HG03196 (cell line): Measurements from ENCODE around the gene DNMT3A.

Source experiments
- ATAC-seq: cut with Tn5 transposase; IDR thresholded peaks from one replicate; pipeline ENCODE4 v1.9.1; 2021; ENCODE audit not compliant: unreplicated experiment

Gene DNMT3A

GRCh38 chr2:25341753-25342371 lies at the start of gene DNMT3A:
TSS of gene DNMT3A (minus strand) at chr2:25341925. CDS start at chr2:25313984, 27,941 bp downstream.
- ATAC-seq, result peak; percentile 26

GRCh38 chr2:25389161-25389560 lies 47.4 kb upstream of the DNMT3A start:
- no peak for ATAC-seq

- no peak for ATAC-seq
Observed at GRCh38 chr2:25388491-25388890, 46.8 kb upstream of the DNMT3A start.

- no peak for ATAC-seq
Observed at GRCh38 chr2:25387876-25388449, 46.2 kb upstream of the DNMT3A start.

GRCh38 chr2:25386971-25387875 lies 45.5 kb upstream of the DNMT3A start:
- no peak for ATAC-seq

GRCh38 chr2:25385910-25386309 lies 44.2 kb upstream of the DNMT3A start:
- ATAC-seq, result no peak

- no peak for ATAC-seq
Observed at GRCh38 chr2:25383806-25384205, 42.1 kb upstream of the DNMT3A start.

GRCh38 chr2:25381502-25381901 lies 39.8 kb upstream of the DNMT3A start:
- no peak for ATAC-seq

GRCh38 chr2:25380586-25381375 lies 39.1 kb upstream of the DNMT3A start:
- no peak for ATAC-seq

GRCh38 chr2:25380023-25380422 lies 38.3 kb upstream of the DNMT3A start:
- ATAC-seq, result no peak

- ATAC-seq, result no peak
Observed at GRCh38 chr2:25379535-25379934, 37.8 kb upstream of the DNMT3A start.

- no peak for ATAC-seq
Observed at GRCh38 chr2:25378731-25379490, 37.2 kb upstream of the DNMT3A start.

GRCh38 chr2:25377822-25378421 lies 36.2 kb upstream of the DNMT3A start:
- ATAC-seq, result no peak

- peak; percentile 89 for ATAC-seq
Observed at GRCh38 chr2:25376750-25377621, 35.3 kb upstream of the DNMT3A start.

- ATAC-seq, result no peak
Observed at GRCh38 chr2:25375989-25376545, 34.3 kb upstream of the DNMT3A start.

GRCh38 chr2:25375371-25375988 lies 33.8 kb upstream of the DNMT3A start:
- no peak for ATAC-seq

GRCh38 chr2:25374827-25375226 lies 33.1 kb upstream of the DNMT3A start:
- ATAC-seq, result no peak

- no peak for ATAC-seq
Observed at GRCh38 chr2:25374411-25374810, 32.7 kb upstream of the DNMT3A start.
